IMR-90 (cell line): Measurements from ENCODE around the gene IER5L. TPM values are rescaled to one million over a fixed set of nuclear protein-coding genes. Genes with fewer than 3 reads are reported as not detected.

Experiments
- ATAC-seq: fragments of 200-7000 bp; cut with Tn5 transposase; 2 replicates; pipeline ENCODE4 v1.9.1; 2020; ENCODE audit warnings: low read depth, mild to moderate bottlenecking, moderate library complexity
- BruUV-seq: library from RNA; stranded (reverse); fragments of 400-500 nt; replicated peaks from 2 replicates; lab custom pipeline; 2021; lab: Mats Ljungman, UMichigan
- CTCF ChIA-PET: fragments of 300-600 bp; formaldehyde crosslinking; extraction: SDS; loops from one replicate; lab custom pipeline; 2021; ENCODE audit warnings: antibody characterized with exemption; lab: Yijun Ruan, JAX
- POLR2A ChIA-PET: fragments of 300-600 bp; sonication (Branson Sonifier 250); formaldehyde crosslinking; loops from one replicate; lab custom pipeline; 2022; ENCODE audit warnings: antibody characterized with exemption; ENCODE audit not compliant: unreplicated experiment; lab: Charles Lee
- DNase-seq: peaks from one replicate; pipeline ENCODE4 v3.0.0; 2013
- H2AFZ ChIP-seq: replicated peaks from 2 replicates; pipeline ENCODE3; 2013; ENCODE audit warnings: low read length, mild to moderate bottlenecking; ENCODE audit not compliant: poor library complexity
- H2AK5ac ChIP-seq: 2 replicates; pipeline ENCODE4 v1.6.1; 2013; ENCODE audit warnings: low read depth, low read length, inconsistent platforms
- H2AK9ac ChIP-seq: replicated peaks from 2 replicates; pipeline ENCODE3; 2013; ENCODE audit warnings: mild to moderate bottlenecking, low read depth, low read length, moderate library complexity; ENCODE audit not compliant: poor library complexity
- H2BK120ac ChIP-seq: 2 replicates; pipeline ENCODE4 v1.6.1; 2013; ENCODE audit warnings: low read depth, low read length, inconsistent platforms
- H2BK15ac ChIP-seq: 3 replicates; pipeline ENCODE4 v1.6.1; 2013; ENCODE audit warnings: low read depth, low read length, inconsistent platforms
- H2BK20ac ChIP-seq: 2 replicates; pipeline ENCODE4 v1.6.1; 2013; ENCODE audit warnings: low read depth, mild to moderate bottlenecking, inconsistent platforms, low read length, moderate library complexity
- H2BK5ac ChIP-seq: 2 replicates; pipeline ENCODE4 v1.6.1; 2013; ENCODE audit warnings: mild to moderate bottlenecking, low read depth, low read length, inconsistent platforms; ENCODE audit not compliant: poor library complexity, severe bottlenecking
- H3K14ac ChIP-seq: replicated peaks from 2 replicates; pipeline ENCODE4 v1.6.1; 2013; ENCODE audit warnings: low read depth, low read length, inconsistent platforms
- H3K18ac ChIP-seq: 2 replicates; pipeline ENCODE4 v1.6.1; 2013; ENCODE audit warnings: low read depth, low read length, control low read depth
- H3K23ac ChIP-seq: 2 replicates; pipeline ENCODE4 v1.6.1; 2013; ENCODE audit warnings: low read depth, low read length, inconsistent platforms
- H3K27ac ChIP-seq: 2 replicates; pipeline ENCODE4 v1.5.1; 2013; ENCODE audit warnings: mild to moderate bottlenecking, control low read depth, low read length; ENCODE audit not compliant: insufficient read depth
- H3K27me3 ChIP-seq: 2 replicates; pipeline ENCODE4 v1.6.1; 2013; ENCODE audit warnings: low read length; ENCODE audit not compliant: control insufficient read depth, insufficient read depth
- H3K36me3 ChIP-seq: 2 replicates; pipeline ENCODE4 v1.6.1; 2013; ENCODE audit warnings: low read length, mixed read lengths; ENCODE audit not compliant: control insufficient read depth, insufficient read depth
- H3K4ac ChIP-seq: 2 replicates; pipeline ENCODE4 v1.6.1; 2013; ENCODE audit warnings: low read depth, low read length, inconsistent platforms
- H3K4me1 ChIP-seq: 2 replicates; pipeline ENCODE4 v1.6.1; 2013; ENCODE audit warnings: low read length, mixed read lengths; ENCODE audit not compliant: control insufficient read depth, insufficient read depth
- H3K4me2 ChIP-seq: 2 replicates; pipeline ENCODE4 v1.6.1; 2013; ENCODE audit warnings: low read depth, mild to moderate bottlenecking, control low read depth, low read length, moderate library complexity
- H3K4me3 ChIP-seq: 2 replicates; pipeline ENCODE4 v1.5.1; 2013; ENCODE audit warnings: low read depth, mild to moderate bottlenecking, control low read depth, low read length, moderate library complexity; ENCODE audit not compliant: insufficient read depth
- H3K56ac ChIP-seq: 2 replicates; pipeline ENCODE4 v1.6.1; 2013; ENCODE audit warnings: low read length, inconsistent platforms; ENCODE audit not compliant: insufficient read depth; ENCODE audit errors: extremely low read depth
- H3K79me1 ChIP-seq, 2 experiments: 2 replicates each; pipeline ENCODE4 v1.6.1; 2013; ENCODE audit warnings: low read length in 2 of 2, inconsistent platforms in 1 of 2, low read depth in 1 of 2
- H3K9ac ChIP-seq: 2 replicates; pipeline ENCODE4 v1.6.1; 2013; ENCODE audit warnings: low read depth, low read length, control low read depth
- H3K9me1 ChIP-seq: 2 replicates; pipeline ENCODE4 v1.6.1; 2013; ENCODE audit warnings: low read length, inconsistent platforms; ENCODE audit not compliant: insufficient read depth
- H3K9me3 ChIP-seq: 2 replicates; pipeline ENCODE4 v1.6.1; 2013; ENCODE audit warnings: low read length; ENCODE audit not compliant: control insufficient read depth, insufficient read depth
- H4K20me1 ChIP-seq: 2 replicates; pipeline ENCODE4 v1.6.1; 2013; ENCODE audit warnings: low read length, inconsistent platforms; ENCODE audit not compliant: insufficient read depth
- H4K5ac ChIP-seq: 2 replicates; pipeline ENCODE4 v1.6.1; 2013; ENCODE audit warnings: mild to moderate bottlenecking, low read depth, low read length, control low read depth
- H4K8ac ChIP-seq, 2 experiments: 2 replicates each; pipeline ENCODE4 v1.6.1; 2013; ENCODE audit warnings: low read depth in 2 of 2, low read length in 2 of 2, control low read depth in 1 of 2, inconsistent platforms in 1 of 2
- H4K91ac ChIP-seq: 2 replicates; pipeline ENCODE4 v1.6.1; 2013; ENCODE audit warnings: low read depth, low read length, inconsistent platforms; ENCODE audit not compliant: insufficient read depth
- WGBS, 2 experiments: methylation state at CpG; one replicate each; pipeline versions ENCODE4 v1.1.5 to v1.1.7; 2013; ENCODE audit warnings: missing lambda C conversion rate in 2 of 2; ENCODE audit not compliant: insufficient read length in 1 of 2; ENCODE audit errors: extremely low coverage in 2 of 2; 5-methylcytosine and 5-hydroxymethylcytosine counted together
- dilution Hi-C: fragments of 300-500 bp; cut with HindIII; formaldehyde crosslinking; loops from one replicate; pipeline ENCODE4 v1.14.3; 2018; ENCODE audit warnings: low sequenced_read_pairs; ENCODE audit not compliant: unreplicated experiment
- in situ Hi-C: fragments of 300-500 bp; cut with MboI; formaldehyde crosslinking; loops from 3 replicates; pipeline ENCODE4 v1.14.3; 2019; ENCODE audit warnings: low sequenced_read_pairs, inconsistent platforms, mixed read lengths
- intact Hi-C: fragments of 100-400 bp; cut with micrococcal nuclease; formaldehyde crosslinking; loops from 2 replicates; pipeline ENCODE4 v1.10.0; 2022
- polyA plus RNA-seq, 3 experiments: library from polyadenylated mRNA; depleted of rRNA; stranded (reverse); fragments of >200 nt; gene quantifications; 2 replicates each; pipeline ENCODE4 v1.2.3, GENCODE V29; 2012; ENCODE audit warnings: low replicate concordance in 1 of 3
- total RNA-seq: library from RNA; depleted of rRNA; stranded (reverse); fragments of >200 nt; gene quantifications from 2 replicates; pipeline ENCODE4 v1.2.3, GENCODE V29; 2012
- TF ChIP-seq, protein P1 (sequence below): fragments of 150-350 bp; IDR thresholded peaks from 2 replicates; pipeline ENCODE4 v1.6.1; 2017; ENCODE audit warnings: mild to moderate bottlenecking, antibody characterized with exemption, low read length, low read depth

IER5L gene
- total and polyA plus RNA-seq, 2 of the 4 experiments (the other 2 are of a cell fraction) = 12.5 to 13.4 TPM

DNA sequence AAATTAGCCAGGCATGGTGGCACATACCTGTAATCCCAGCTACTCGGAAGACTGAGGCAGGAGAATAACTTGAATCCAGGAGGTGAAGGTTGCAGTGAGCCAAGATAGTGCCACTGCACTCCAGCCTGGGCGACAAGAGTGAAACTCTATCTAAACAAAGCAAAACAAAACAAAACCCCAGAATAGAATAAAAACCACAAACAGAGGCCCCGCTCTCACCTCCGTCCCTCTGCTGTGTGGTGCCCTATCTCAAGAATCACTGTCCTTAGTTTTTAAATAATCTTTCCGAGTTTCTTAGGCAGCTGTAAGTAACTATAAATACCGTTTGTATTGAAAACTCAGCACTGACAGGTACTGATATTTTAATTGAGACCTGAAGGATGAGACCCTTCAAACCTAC, 42.7 kb upstream of the IER5L start:
- peaks cover under 1% of the 10 kb centered on the region; the same call in 1 of the 2 replicates for H3K4me1 ChIP-seq
- intact Hi-C loops = no loop called here
- H3K27me3 ChIP-seq = no peaks in the 10 kb centered on the region; the same call in none of the 2 replicates
- H4K5ac ChIP-seq = no peak overlapping the region
- ATAC-seq (no peak), DNase-seq (no peak)
- dilution Hi-C loops = no loop called here
- no peak overlapping the region for H2AK5ac ChIP-seq
- no peaks in the 10 kb centered on the region for H4K20me1 ChIP-seq
- H3K79me1 ChIP-seq = no peaks in the 10 kb centered on the region
- H3K18ac ChIP-seq = no peak overlapping the region
- no peak overlapping the region for H3K14ac ChIP-seq
- no peaks in the 10 kb centered on the region for H3K9me3 ChIP-seq
- no peak overlapping the region for H2BK15ac ChIP-seq
- no peak overlapping the region for H3K4me3 ChIP-seq
- TF ChIP-seq, protein P1, sequence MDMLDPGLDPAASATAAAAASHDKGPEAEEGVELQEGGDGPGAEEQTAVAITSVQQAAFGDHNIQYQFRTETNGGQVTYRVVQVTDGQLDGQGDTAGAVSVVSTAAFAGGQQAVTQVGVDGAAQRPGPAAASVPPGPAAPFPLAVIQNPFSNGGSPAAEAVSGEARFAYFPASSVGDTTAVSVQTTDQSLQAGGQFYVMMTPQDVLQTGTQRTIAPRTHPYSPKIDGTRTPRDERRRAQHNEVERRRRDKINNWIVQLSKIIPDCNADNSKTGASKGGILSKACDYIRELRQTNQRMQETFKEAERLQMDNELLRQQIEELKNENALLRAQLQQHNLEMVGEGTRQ = no peak
- no peak overlapping the region for H2BK5ac ChIP-seq
- H2AFZ ChIP-seq = no peak overlapping the region
- no peak overlapping the region for H3K27ac ChIP-seq
- H3K36me3 ChIP-seq = no peaks in the 10 kb centered on the region
- H3K9ac ChIP-seq = no peak overlapping the region
- BruUV-seq = no TSS peak
- H2AK9ac ChIP-seq = no peak overlapping the region
- no peak overlapping the region for H3K23ac ChIP-seq
- H2BK120ac ChIP-seq = no peak overlapping the region
- H4K91ac ChIP-seq = no peak overlapping the region
- POLR2A ChIA-PET = interaction anchor here (0.5 to 0.6 kb wide), 2 partner anchors 18 to 26 kb away, joined by 4 read pairs; no protein-coding TSS in a partner anchor
- H3K9me1 ChIP-seq = no peaks in the 10 kb centered on the region; the same call in 1 of the 2 replicates
- 40% methylated on average over 1 of the region's 6 CpGs; no CpG with 5 or more reads in 1 of the 2 experiments for WGBS, 2 experiments
- H3K4ac ChIP-seq = no peak overlapping the region
- no peak overlapping the region for H3K56ac ChIP-seq
- no peak overlapping the region for H3K4me2 ChIP-seq
- in situ Hi-C loops = no loop called here
- no peak overlapping the region for H2BK20ac ChIP-seq
- CTCF ChIA-PET = no interaction called here
- H4K8ac ChIP-seq = no peak overlapping the region
